ENCODE results near the gene NOS1. TPM values are rescaled to one million over a fixed set of nuclear protein-coding genes. Genes with fewer than 3 reads are reported as not detected.
"Not testable (repeated sequence)": the region's sequence is repeated elsewhere in the genome, so short reads cannot be mapped to it uniquely, and the experiment has no call there.

The NOS1 gene
- total RNA-seq, 1 experiment from 2014 or later, result 25.2 TPM

GRCh38 chr12:117187421-117187820, 174.0 kb downstream of the NOS1 start:
- H3K27ac ChIP-seq (ENCODE audit: low read depth, low read length, poor library complexity, severe bottlenecking), result no peak overlapping the region
- DNase-seq (ENCODE audit: low spot score), result no peak
- ChIA-PET POLR2A (ENCODE audit: low non-redundant PET) (no interaction called here), CTCF (no interaction called here)
- no peaks in the 10 kb centered on the region for H3K4me1 ChIP-seq (ENCODE audit: insufficient read depth, low read length, poor library complexity, severe bottlenecking)
- H3K4me3 ChIP-seq (ENCODE audit: low read depth, low read length, poor library complexity, severe bottlenecking), result no peak overlapping the region
- H3K27me3 ChIP-seq (replicated peaks; ENCODE audit: insufficient read depth, low read depth, low read length, poor library complexity), result peaks cover 3% of the 10 kb centered on the region
- TF ChIP-seq, protein P1, sequence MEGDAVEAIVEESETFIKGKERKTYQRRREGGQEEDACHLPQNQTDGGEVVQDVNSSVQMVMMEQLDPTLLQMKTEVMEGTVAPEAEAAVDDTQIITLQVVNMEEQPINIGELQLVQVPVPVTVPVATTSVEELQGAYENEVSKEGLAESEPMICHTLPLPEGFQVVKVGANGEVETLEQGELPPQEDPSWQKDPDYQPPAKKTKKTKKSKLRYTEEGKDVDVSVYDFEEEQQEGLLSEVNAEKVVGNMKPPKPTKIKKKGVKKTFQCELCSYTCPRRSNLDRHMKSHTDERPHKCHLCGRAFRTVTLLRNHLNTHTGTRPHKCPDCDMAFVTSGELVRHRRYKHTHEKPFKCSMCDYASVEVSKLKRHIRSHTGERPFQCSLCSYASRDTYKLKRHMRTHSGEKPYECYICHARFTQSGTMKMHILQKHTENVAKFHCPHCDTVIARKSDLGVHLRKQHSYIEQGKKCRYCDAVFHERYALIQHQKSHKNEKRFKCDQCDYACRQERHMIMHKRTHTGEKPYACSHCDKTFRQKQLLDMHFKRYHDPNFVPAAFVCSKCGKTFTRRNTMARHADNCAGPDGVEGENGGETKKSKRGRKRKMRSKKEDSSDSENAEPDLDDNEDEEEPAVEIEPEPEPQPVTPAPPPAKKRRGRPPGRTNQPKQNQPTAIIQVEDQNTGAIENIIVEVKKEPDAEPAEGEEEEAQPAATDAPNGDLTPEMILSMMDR (conservative IDR thresholded peaks at IDR 0.05; ENCODE audit: low read depth, low read length), result no peak
- TF ChIP-seq EZH2 (IDR thresholded peaks at IDR 0.05; ENCODE audit: borderline replicate concordance, low read depth, low read length, poor library complexity, severe bottlenecking), result no peak
- BruUV-seq (replicated peaks), result no TSS peak
- H3K9me3 ChIP-seq (ENCODE audit: low read depth, low read length, poor library complexity, severe bottlenecking), result no peaks in the 10 kb centered on the region
- peaks cover 33% of the 10 kb centered on the region for H3K36me3 ChIP-seq (ENCODE audit: insufficient read depth, low read length, poor library complexity, severe bottlenecking)
- intact Hi-C loops (cut with micrococcal nuclease; ENCODE audit: unreplicated experiment), result no loop called here

DNA sequence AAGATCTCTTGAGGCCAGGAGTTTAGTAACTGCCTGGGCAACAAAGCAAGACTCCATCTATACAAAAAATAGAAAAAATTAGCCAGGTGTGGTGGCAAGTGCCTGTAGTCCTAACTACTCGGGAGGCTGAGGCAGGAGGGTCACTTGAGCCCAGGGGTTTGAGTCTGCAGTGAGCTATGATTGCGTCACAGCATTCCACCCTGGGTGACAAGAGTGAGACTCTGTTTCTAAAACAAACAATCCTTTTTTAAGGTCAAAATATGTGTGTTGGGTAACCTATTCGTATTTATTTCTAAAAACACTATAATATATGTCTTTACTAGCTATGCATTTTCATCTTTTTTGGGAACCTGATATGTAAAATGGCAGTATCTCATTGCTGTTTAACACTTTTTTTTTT, 178.6 kb downstream of the NOS1 start:
- Histone ChIP-seq H3K9me3 (ENCODE audit: low read depth, low read length, poor library complexity, severe bottlenecking) (peaks cover 13% of the 10 kb centered on the region), H3K4me1 (ENCODE audit: insufficient read depth, low read length, poor library complexity, severe bottlenecking) (no peaks in the 10 kb centered on the region), H3K36me3 (ENCODE audit: insufficient read depth, low read length, poor library complexity, severe bottlenecking) (peaks cover 62% of the 10 kb centered on the region), H3K27me3 (replicated peaks; ENCODE audit: insufficient read depth, low read depth, low read length, poor library complexity) (no peaks in the 10 kb centered on the region), H3K27ac (ENCODE audit: low read depth, low read length, poor library complexity, severe bottlenecking) (no peak overlapping the region), H3K4me3 (ENCODE audit: low read depth, low read length, poor library complexity, severe bottlenecking) (no peak overlapping the region)
- DNase-seq (ENCODE audit: low spot score), result no peak
- CTCF ChIA-PET, result interaction anchor here (0.6 kb wide), 1 partner anchor 15 kb away, joined by 7 read pairs; no protein-coding TSS in a partner anchor
- BruUV-seq (replicated peaks), result no TSS peak
- POLR2A ChIA-PET (ENCODE audit: low non-redundant PET), result no interaction called here
- intact Hi-C loops (cut with micrococcal nuclease; ENCODE audit: unreplicated experiment), result no loop called here
- TF ChIP-seq, protein P1 (conservative IDR thresholded peaks at IDR 0.05; ENCODE audit: low read depth, low read length), result no peak
- no peak for TF ChIP-seq EZH2 (IDR thresholded peaks at IDR 0.05; ENCODE audit: borderline replicate concordance, low read depth, low read length, poor library complexity, severe bottlenecking)

- Histone ChIP-seq H3K9me3 (ENCODE audit: low read depth, low read length, poor library complexity, severe bottlenecking) (peaks cover 13% of the 10 kb centered on the region), H3K36me3 (ENCODE audit: insufficient read depth, low read length, poor library complexity, severe bottlenecking) (peaks cover 71% of the 10 kb centered on the region)
- BruUV-seq (replicated peaks); intact Hi-C loops (cut with micrococcal nuclease; ENCODE audit: unreplicated experiment); H3K4me1 ChIP-seq (ENCODE audit: insufficient read depth, low read length, poor library complexity, severe bottlenecking); H3K4me3 ChIP-seq (ENCODE audit: low read depth, low read length, poor library complexity, severe bottlenecking); CTCF ChIA-PET; H3K27ac ChIP-seq (ENCODE audit: low read depth, low read length, poor library complexity, severe bottlenecking); H3K27me3 ChIP-seq (replicated peaks; ENCODE audit: insufficient read depth, low read depth, low read length, poor library complexity); DNase-seq (ENCODE audit: low spot score); POLR2A ChIA-PET (ENCODE audit: low non-redundant PET): not testable (repeated sequence)
Measured at GRCh38 chr12:117181468-117181843, 180.0 kb downstream of the NOS1 start.

DNA sequence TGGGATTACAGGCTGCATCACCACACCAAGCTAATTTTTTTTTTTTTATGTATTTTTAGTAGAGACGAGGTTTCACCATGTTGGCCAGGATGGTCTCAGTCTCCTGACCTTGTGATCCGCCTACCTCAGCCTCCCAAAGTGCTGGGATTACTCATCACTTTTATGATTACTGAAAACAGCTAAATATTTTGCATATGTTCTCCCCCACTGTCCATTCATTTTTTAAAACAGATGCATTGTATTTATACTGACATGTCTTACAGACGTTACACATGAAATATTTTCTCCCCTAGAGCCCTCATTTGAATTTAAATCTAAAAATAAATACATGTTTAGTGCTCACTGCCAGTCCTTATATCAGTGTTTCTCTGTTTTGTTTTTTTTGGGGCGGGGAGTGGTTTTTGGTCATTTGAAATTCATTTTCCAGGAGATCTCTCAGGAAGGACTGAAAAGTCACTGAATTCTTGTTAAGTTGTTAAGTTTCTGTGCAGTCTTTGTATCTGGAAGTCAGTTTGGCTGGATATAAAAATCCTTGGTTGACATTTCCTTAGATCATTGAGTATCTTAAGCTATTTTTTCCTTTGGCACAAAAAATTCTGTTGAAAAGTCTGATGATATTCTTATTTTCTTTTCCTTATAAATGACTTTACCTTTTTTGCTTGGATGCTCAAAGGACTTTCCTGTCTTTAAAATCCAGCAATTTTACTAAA, 180.5 kb downstream of the NOS1 start:
- H3K36me3 ChIP-seq (ENCODE audit: insufficient read depth, low read length, poor library complexity, severe bottlenecking), result peaks cover 73% of the 10 kb centered on the region
- no peaks in the 10 kb centered on the region for H3K27me3 ChIP-seq (replicated peaks; ENCODE audit: insufficient read depth, low read depth, low read length, poor library complexity)
- H3K9me3 ChIP-seq (ENCODE audit: low read depth, low read length, poor library complexity, severe bottlenecking), result peaks cover 13% of the 10 kb centered on the region
- ChIA-PET CTCF (no interaction called here), POLR2A (ENCODE audit: low non-redundant PET) (no interaction called here)
- no peak overlapping the region for H3K4me3 ChIP-seq (ENCODE audit: low read depth, low read length, poor library complexity, severe bottlenecking)
- DNase-seq (ENCODE audit: low spot score), result no peak
- intact Hi-C loops (cut with micrococcal nuclease; ENCODE audit: unreplicated experiment), result no loop called here
- H3K27ac ChIP-seq (ENCODE audit: low read depth, low read length, poor library complexity, severe bottlenecking), result no peak overlapping the region
- no peaks in the 10 kb centered on the region for H3K4me1 ChIP-seq (ENCODE audit: insufficient read depth, low read length, poor library complexity, severe bottlenecking)
- BruUV-seq (replicated peaks), result no TSS peak
- TF ChIP-seq EZH2 (IDR thresholded peaks at IDR 0.05; ENCODE audit: borderline replicate concordance, low read depth, low read length, poor library complexity, severe bottlenecking), result no peak
- TF ChIP-seq, protein P1 (conservative IDR thresholded peaks at IDR 0.05; ENCODE audit: low read depth, low read length), result no peak

Measured in A673 (cell line).